ENCODE measurements around the gene SCLT1. TPM values are rescaled to one million over a fixed set of nuclear protein-coding genes. Genes with fewer than 3 reads are reported as not detected.

The SCLT1 gene
- total RNA-seq, 1 experiment from 2014 or later = 15.2 TPM

GRCh38 chr4:128924951-128925350, 168.4 kb downstream of the SCLT1 start:
- ChIA-PET CTCF (no interaction called here), POLR2A (ENCODE audit: unreplicated experiment) (no interaction called here)
- no TSS peak for BruUV-seq (replicated peaks)
- Histone ChIP-seq H3K9ac (ENCODE audit: low read length) (no peak overlapping the region), H3K4me2 (ENCODE audit: low read length) (no peak overlapping the region), H4K20me1 (ENCODE audit: low read length) (no peaks in the 10 kb centered on the region), H3K9me3 (ENCODE audit: low read length) (no peaks in the 10 kb centered on the region), H3K79me2 (ENCODE audit: low read length) (no peaks in the 10 kb centered on the region), H3K9me2 (replicated peaks; ENCODE audit: low read length) (no peaks in the 10 kb centered on the region), H2AFZ (ENCODE audit: low read length) (no peak overlapping the region), H3K36me3 (ENCODE audit: low read depth, low read length) (no peaks in the 10 kb centered on the region), H3K4me1 (ENCODE audit: insufficient read depth, low read length) (no peaks in the 10 kb centered on the region), H3F3A (ENCODE audit: low read length, unreplicated experiment) (no peaks in the 10 kb centered on the region), H3K27ac (ENCODE audit: low read length) (no peak overlapping the region), H3K27me3 (ENCODE audit: low read length) (no peaks in the 10 kb centered on the region), H3K4me3 (ENCODE audit: low read length) (no peak overlapping the region)
- no peak for DNase-seq
- TF ChIP-seq EZH2phosphoT487 (IDR thresholded peaks at IDR 0.05; ENCODE audit: borderline replicate concordance, low read length) (no peak), EZH2 (IDR thresholded peaks at IDR 0.05; ENCODE audit: low read length, unreplicated experiment) (no peak), CTCF (conservative IDR thresholded peaks at IDR 0.05; ENCODE audit: low read depth, low read length) (no peak)
- no peak for ATAC-seq
- intact Hi-C loops (cut with micrococcal nuclease) = no loop called here

- no peak for ATAC-seq
- ChIA-PET CTCF (no interaction called here), POLR2A (ENCODE audit: unreplicated experiment) (no interaction called here)
Observed at GRCh38 chr4:128921954-128922353, 171.4 kb downstream of the SCLT1 start.

GRCh38 chr4:128917781-128918180, 175.6 kb downstream of the SCLT1 start:
- no peaks in the 10 kb centered on the region for H3F3A ChIP-seq (ENCODE audit: low read length, unreplicated experiment)
- intact Hi-C loops (cut with micrococcal nuclease) = no loop called here
- no peak overlapping the region for H3K4me3 ChIP-seq (ENCODE audit: low read length)
- ChIA-PET POLR2A (ENCODE audit: unreplicated experiment) (no interaction called here), CTCF (no interaction called here)
- no TSS peak for BruUV-seq (replicated peaks)
- H4K20me1 ChIP-seq (ENCODE audit: low read length) = no peaks in the 10 kb centered on the region
- TF ChIP-seq CTCF (conservative IDR thresholded peaks at IDR 0.05; ENCODE audit: low read depth, low read length) (no peak), EZH2phosphoT487 (IDR thresholded peaks at IDR 0.05; ENCODE audit: borderline replicate concordance, low read length) (no peak), EZH2 (IDR thresholded peaks at IDR 0.05; ENCODE audit: low read length, unreplicated experiment) (no peak)
- no peaks in the 10 kb centered on the region for H3K27me3 ChIP-seq (ENCODE audit: low read length)
- no peak for ATAC-seq
- H3K79me2 ChIP-seq (ENCODE audit: low read length) = no peaks in the 10 kb centered on the region
- H3K9me3 ChIP-seq (ENCODE audit: low read length) = no peaks in the 10 kb centered on the region
- H3K9ac ChIP-seq (ENCODE audit: low read length) = no peak overlapping the region
- H3K4me1 ChIP-seq (ENCODE audit: insufficient read depth, low read length) = no peaks in the 10 kb centered on the region
- no peak overlapping the region for H2AFZ ChIP-seq (ENCODE audit: low read length)
- no peak overlapping the region for H3K4me2 ChIP-seq (ENCODE audit: low read length)
- no peaks in the 10 kb centered on the region for H3K9me2 ChIP-seq (replicated peaks; ENCODE audit: low read length)
- no peaks in the 10 kb centered on the region for H3K36me3 ChIP-seq (ENCODE audit: low read depth, low read length)
- no peak overlapping the region for H3K27ac ChIP-seq (ENCODE audit: low read length)
- no peak for DNase-seq

More at GRCh38 chr4:128921954-128922353, 171.4 kb downstream of the SCLT1 start:
- Histone ChIP-seq H2AFZ (ENCODE audit: low read length) (no peak overlapping the region), H3K27ac (ENCODE audit: low read length) (no peak overlapping the region), H3K4me2 (ENCODE audit: low read length) (no peak overlapping the region), H3K9ac (ENCODE audit: low read length) (no peak overlapping the region), H3K9me2 (replicated peaks; ENCODE audit: low read length) (no peaks in the 10 kb centered on the region), H3K9me3 (ENCODE audit: low read length) (no peaks in the 10 kb centered on the region), H3K27me3 (ENCODE audit: low read length) (no peaks in the 10 kb centered on the region), H3K4me3 (ENCODE audit: low read length) (no peak overlapping the region), H3K36me3 (ENCODE audit: low read depth, low read length) (no peaks in the 10 kb centered on the region), H3K4me1 (ENCODE audit: insufficient read depth, low read length) (no peaks in the 10 kb centered on the region), H3K79me2 (ENCODE audit: low read length) (no peaks in the 10 kb centered on the region), H4K20me1 (ENCODE audit: low read length) (no peaks in the 10 kb centered on the region), H3F3A (ENCODE audit: low read length, unreplicated experiment) (no peaks in the 10 kb centered on the region)
- TF ChIP-seq EZH2phosphoT487 (IDR thresholded peaks at IDR 0.05; ENCODE audit: borderline replicate concordance, low read length) (no peak), EZH2 (IDR thresholded peaks at IDR 0.05; ENCODE audit: low read length, unreplicated experiment) (no peak), CTCF (conservative IDR thresholded peaks at IDR 0.05; ENCODE audit: low read depth, low read length) (no peak)
- intact Hi-C loops (cut with micrococcal nuclease) = no loop called here
- no peak for DNase-seq
- no TSS peak for BruUV-seq (replicated peaks)

All from PC-3 (cell line).